ENCODE data around the gene IYD.
"Not testable (repeated sequence)": the region's sequence is repeated elsewhere in the genome, so short reads cannot be mapped to it uniquely, and the experiment has no call there.

The IYD gene

DNA sequence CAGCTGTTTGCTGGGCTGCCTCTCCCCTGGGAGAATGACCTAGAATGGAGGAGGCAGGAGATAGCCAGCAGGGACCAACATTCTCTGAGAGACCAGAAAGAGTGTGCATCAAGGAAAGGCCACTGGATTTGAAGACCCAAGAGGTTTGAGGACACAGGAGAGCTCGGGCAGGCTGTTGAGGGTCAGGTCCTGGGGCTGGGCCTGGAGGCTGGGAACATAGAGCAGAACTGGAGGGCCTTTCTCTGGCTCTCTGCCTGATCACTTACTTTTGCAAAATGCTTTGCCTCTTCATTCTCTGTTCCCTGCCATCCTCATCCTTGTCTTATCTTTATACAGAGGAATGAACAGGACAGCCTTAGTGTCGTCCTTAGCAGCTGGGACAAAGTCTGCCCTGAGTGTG lies 2.5 kb downstream of the IYD start:
- DNase-seq (ENCODE audit: low read depth, low spot score): no peak
- no peak for TF ChIP-seq CTCF (IDR thresholded peaks at IDR 0.05; ENCODE audit: low read depth, low read length)
- in situ Hi-C loops (cut with HindIII; ENCODE audit: low sequenced_read_pairs): no loop called here
- no peak overlapping the region for H3K4me3 ChIP-seq (ENCODE audit: low read depth, low read length)

DNA sequence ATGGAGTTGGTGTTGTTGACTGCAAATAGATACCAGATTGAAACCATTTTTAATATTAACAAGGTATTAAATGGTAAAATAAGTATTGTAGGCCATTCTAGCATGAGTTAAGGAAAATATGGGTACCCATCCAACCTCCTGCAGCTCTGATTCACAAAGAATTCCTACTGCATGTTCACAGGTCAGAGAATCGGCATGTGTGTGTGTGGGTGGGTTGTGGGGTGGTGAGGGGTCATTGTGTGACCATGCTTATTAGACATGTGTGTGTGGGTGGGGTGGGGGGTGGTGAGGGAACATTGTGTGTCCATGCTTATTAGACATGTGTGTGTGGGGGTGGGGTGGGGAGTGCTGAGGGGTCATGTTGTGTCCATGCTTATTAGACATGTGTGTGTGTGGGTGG lies 3.2 kb downstream of the IYD start:
- TF ChIP-seq CTCF (IDR thresholded peaks at IDR 0.05; ENCODE audit: low read depth, low read length): no peak
- no peak for DNase-seq (ENCODE audit: low read depth, low spot score)
- no peak overlapping the region for H3K4me3 ChIP-seq (ENCODE audit: low read depth, low read length)
- in situ Hi-C loops (cut with HindIII; ENCODE audit: low sequenced_read_pairs): no loop called here

DNA sequence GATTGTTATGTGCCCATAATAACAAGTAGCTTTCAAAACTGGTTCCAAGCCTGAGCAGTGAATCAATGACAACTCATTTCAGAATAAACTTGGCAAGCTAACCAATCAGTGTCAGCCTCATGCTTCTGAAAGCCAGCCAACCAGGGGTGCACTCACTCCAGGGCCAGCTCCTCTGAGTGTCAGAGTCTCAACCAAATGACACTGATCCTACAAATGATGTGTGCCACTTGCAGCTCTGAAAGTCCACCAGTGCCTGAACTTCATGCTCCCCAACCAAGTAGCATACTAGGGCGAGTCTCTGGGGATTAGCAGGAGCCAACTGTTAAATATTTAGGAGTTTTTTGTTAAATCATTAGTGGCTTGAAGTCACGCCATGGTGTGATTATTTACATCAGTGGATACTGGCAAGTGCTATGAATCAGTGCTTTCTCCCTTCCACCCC lies 4.5 kb downstream of the IYD start:
- peak; percentile 40 for DNase-seq (ENCODE audit: low read depth, low spot score)
- in situ Hi-C loops (cut with HindIII; ENCODE audit: low sequenced_read_pairs): no loop called here
- H3K4me3 ChIP-seq (ENCODE audit: low read depth, low read length): no peak overlapping the region
- no peak for TF ChIP-seq CTCF (IDR thresholded peaks at IDR 0.05; ENCODE audit: low read depth, low read length)

GRCh38 chr6:150374346-150374745 lies 5.5 kb downstream of the IYD start:
- DNase-seq (ENCODE audit: low read depth, low spot score); H3K4me3 ChIP-seq (ENCODE audit: low read depth, low read length); in situ Hi-C loops (cut with HindIII; ENCODE audit: low sequenced_read_pairs): not testable (repeated sequence)

DNA sequence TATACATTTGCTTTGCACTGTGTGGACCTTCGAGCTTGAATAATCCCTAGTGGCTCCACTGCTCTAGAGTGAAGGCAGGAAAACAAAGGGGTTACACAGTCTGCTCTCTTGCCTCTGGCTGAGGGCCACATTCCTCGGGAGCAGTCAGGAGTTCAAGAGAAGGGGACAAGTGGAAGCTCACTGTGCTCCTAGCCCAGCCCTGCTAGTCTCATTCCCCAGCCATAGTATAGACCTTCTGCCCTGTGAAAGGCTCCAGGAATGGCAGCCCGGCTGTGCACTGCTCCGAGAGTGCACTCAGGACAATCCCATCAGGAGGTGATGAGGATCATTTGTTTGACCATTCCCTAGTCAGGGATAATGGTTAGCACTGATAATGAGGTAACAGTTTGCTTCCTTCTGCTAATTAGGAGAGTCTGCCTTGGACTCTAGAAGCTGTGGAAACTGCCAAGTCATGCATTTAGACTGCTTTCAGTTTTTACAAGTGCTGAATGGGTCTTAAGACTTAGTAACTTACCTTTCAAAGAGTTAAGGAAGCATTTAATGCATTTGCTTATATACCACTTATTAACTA lies 8.5 kb downstream of the IYD start:
- no peak for TF ChIP-seq CTCF (IDR thresholded peaks at IDR 0.05; ENCODE audit: low read depth, low read length)
- in situ Hi-C loops (cut with HindIII; ENCODE audit: low sequenced_read_pairs): no loop called here
- peak; percentile 15 for DNase-seq (ENCODE audit: low read depth, low spot score)
- H3K4me3 ChIP-seq (ENCODE audit: low read depth, low read length): no peak overlapping the region

DNA sequence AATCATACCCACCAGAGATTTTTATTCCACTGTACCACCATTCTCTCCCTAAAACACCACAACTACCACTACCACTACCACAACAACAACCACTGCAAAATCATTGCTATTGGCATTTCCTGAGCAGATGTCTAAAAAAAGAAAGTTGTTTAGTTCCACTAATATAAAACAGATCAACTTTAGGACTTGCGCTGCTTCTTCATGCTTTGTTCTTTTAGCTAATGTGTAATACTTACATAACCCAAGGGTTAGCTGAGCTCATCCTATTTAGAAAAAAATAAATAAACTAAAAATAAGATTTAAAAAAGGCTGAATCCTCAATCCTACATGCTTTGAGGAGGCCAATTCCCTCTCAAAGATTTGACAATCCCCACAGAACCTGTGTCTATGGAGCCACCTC lies 11.4 kb downstream of the IYD start:
- H3K4me3 ChIP-seq (ENCODE audit: low read depth, low read length): no peak overlapping the region
- in situ Hi-C loops (cut with HindIII; ENCODE audit: low sequenced_read_pairs): no loop called here
- no peak for TF ChIP-seq CTCF (IDR thresholded peaks at IDR 0.05; ENCODE audit: low read depth, low read length)
- DNase-seq (ENCODE audit: low read depth, low spot score): peak; percentile 52

DNA sequence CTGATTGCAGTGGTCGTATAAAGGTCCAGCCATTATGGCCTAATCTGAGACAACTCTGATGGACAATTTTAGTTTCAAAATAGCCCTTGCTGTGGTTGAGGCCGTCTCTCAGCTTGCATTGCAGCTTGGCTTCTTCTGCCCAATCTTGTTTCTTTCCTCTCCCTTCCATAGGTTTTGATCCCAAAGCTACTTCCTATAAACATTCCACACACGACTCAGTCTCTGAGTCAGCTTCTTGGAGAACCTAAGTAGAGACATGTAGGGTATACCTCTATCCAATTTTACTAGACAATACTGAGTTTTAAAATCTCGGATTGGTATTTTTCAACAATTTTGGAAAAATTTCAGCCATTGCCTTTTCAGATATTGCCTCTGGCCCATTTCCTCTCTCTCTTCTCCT lies 13.4 kb downstream of the IYD start:
- DNase-seq (ENCODE audit: low read depth, low spot score): no peak
- TF ChIP-seq CTCF (IDR thresholded peaks at IDR 0.05; ENCODE audit: low read depth, low read length): no peak
- H3K4me3 ChIP-seq (ENCODE audit: low read depth, low read length): no peak overlapping the region
- in situ Hi-C loops (cut with HindIII; ENCODE audit: low sequenced_read_pairs): no loop called here
